Thyroid gland (tissue), 4 donors: ENCODE results near the gene KCNQ1.

Experiments used
- POLR2A ChIP-seq, 2 donors: fragments of 450-650 bp; IDR thresholded peaks; one replicate each; pipeline ENCODE4 v1.6.1; 2017; ENCODE audit warnings: antibody characterized with exemption in 2 of 2, mild to moderate bottlenecking in 2 of 2, moderate library complexity in 1 of 2
- TF ChIP-seq, protein P1 (sequence below), 6 experiments: fragments of 200-600 bp in 3 of 6; fragments of 450-650 bp in 3 of 6; sonication (generic) in 3 of 6; IDR thresholded peaks; one replicate each; pipeline ENCODE4 v1.5.1; 2016 to 2019; ENCODE audit warnings: antibody characterized with exemption in 6 of 6, mild to moderate bottlenecking in 2 of 6, inconsistent platforms in 1 of 6, moderate library complexity in 1 of 6

DNA sequence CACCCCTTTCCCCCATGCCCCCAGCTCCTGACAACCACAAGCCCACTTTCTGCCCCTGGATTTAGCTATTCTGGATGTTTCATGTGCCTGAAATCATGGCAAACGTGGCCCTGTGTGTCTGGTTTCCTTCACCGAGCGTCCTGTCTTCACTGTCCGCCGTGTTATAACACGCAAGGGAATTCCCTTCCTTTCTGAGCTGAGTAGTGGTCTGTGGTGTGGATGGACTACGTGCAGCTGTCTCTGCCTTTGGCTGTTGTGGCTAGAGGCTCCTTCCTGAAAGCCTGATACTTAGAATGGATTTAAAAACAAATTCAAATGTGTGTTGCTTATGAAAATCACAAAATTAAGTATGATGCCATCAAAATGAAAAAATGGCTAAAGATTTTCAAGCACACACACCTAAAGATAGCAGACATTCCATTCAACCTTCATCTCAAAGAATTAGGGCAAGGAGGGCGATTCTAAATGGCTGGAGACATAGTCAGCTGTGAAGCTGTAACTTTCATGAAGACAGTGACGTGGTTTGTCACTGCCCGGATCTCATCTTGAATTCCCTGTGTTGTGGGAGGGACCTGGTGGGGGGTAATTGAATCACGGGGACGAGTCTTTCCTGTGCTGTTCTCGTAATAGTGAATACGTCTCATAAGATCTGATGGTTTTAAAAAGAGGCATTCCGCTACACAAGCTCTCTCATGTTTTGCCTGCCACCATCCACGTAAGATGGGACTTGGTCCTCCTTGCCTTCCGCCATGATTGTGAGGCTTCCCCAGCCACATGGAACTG, 30.5 kb downstream of the KCNQ1 start:
- TF ChIP-seq, protein P1, sequence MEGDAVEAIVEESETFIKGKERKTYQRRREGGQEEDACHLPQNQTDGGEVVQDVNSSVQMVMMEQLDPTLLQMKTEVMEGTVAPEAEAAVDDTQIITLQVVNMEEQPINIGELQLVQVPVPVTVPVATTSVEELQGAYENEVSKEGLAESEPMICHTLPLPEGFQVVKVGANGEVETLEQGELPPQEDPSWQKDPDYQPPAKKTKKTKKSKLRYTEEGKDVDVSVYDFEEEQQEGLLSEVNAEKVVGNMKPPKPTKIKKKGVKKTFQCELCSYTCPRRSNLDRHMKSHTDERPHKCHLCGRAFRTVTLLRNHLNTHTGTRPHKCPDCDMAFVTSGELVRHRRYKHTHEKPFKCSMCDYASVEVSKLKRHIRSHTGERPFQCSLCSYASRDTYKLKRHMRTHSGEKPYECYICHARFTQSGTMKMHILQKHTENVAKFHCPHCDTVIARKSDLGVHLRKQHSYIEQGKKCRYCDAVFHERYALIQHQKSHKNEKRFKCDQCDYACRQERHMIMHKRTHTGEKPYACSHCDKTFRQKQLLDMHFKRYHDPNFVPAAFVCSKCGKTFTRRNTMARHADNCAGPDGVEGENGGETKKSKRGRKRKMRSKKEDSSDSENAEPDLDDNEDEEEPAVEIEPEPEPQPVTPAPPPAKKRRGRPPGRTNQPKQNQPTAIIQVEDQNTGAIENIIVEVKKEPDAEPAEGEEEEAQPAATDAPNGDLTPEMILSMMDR (IDR thresholded peaks at IDR 0.05) = no peak
- no peak for TF ChIP-seq POLR2A (IDR thresholded peaks at IDR 0.05)
